ENCODE data around the gene KIF21B. TPM values are rescaled to one million over a fixed set of nuclear protein-coding genes. Genes with fewer than 3 reads are reported as not detected.

The KIF21B gene
- total and polyA plus RNA-seq, 2 experiments from 2014 or later, result 4.6 to 34.3 TPM

- TF ChIP-seq, protein P1, sequence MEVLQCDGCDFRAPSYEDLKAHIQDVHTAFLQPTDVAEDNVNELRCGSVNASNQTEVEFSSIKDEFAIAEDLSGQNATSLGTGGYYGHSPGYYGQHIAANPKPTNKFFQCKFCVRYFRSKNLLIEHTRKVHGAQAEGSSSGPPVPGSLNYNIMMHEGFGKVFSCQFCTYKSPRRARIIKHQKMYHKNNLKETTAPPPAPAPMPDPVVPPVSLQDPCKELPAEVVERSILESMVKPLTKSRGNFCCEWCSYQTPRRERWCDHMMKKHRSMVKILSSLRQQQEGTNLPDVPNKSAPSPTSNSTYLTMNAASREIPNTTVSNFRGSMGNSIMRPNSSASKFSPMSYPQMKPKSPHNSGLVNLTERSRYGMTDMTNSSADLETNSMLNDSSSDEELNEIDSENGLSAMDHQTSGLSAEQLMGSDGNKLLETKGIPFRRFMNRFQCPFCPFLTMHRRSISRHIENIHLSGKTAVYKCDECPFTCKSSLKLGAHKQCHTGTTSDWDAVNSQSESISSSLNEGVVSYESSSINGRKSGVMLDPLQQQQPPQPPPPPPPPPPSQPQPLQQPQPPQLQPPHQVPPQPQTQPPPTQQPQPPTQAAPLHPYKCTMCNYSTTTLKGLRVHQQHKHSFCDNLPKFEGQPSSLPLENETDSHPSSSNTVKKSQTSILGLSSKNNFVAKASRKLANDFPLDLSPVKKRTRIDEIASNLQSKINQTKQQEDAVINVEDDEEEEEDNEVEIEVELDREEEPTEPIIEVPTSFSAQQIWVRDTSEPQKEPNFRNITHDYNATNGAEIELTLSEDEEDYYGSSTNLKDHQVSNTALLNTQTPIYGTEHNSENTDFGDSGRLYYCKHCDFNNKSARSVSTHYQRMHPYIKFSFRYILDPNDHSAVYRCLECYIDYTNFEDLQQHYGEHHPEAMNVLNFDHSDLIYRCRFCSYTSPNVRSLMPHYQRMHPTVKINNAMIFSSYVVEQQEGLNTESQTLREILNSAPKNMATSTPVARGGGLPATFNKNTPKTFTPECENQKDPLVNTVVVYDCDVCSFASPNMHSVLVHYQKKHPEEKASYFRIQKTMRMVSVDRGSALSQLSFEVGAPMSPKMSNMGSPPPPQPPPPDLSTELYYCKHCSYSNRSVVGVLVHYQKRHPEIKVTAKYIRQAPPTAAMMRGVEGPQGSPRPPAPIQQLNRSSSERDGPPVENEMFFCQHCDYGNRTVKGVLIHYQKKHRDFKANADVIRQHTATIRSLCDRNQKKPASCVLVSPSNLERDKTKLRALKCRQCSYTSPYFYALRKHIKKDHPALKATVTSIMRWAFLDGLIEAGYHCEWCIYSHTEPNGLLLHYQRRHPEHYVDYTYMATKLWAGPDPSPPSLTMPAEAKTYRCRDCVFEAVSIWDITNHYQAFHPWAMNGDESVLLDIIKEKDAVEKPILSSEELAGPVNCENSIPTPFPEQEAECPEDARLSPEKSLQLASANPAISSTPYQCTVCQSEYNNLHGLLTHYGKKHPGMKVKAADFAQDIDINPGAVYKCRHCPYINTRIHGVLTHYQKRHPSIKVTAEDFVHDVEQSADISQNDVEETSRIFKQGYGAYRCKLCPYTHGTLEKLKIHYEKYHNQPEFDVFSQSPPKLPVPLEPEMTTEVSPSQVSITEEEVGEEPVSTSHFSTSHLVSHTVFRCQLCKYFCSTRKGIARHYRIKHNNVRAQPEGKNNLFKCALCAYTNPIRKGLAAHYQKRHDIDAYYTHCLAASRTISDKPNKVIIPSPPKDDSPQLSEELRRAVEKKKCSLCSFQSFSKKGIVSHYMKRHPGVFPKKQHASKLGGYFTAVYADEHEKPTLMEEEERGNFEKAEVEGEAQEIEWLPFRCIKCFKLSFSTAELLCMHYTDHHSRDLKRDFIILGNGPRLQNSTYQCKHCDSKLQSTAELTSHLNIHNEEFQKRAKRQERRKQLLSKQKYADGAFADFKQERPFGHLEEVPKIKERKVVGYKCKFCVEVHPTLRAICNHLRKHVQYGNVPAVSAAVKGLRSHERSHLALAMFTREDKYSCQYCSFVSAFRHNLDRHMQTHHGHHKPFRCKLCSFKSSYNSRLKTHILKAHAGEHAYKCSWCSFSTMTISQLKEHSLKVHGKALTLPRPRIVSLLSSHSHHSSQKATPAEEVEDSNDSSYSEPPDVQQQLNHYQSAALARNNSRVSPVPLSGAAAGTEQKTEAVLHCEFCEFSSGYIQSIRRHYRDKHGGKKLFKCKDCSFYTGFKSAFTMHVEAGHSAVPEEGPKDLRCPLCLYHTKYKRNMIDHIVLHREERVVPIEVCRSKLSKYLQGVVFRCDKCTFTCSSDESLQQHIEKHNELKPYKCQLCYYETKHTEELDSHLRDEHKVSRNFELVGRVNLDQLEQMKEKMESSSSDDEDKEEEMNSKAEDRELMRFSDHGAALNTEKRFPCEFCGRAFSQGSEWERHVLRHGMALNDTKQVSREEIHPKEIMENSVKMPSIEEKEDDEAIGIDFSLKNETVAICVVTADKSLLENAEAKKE (CRISPR knock-in tag; IDR thresholded peaks at IDR 0.05), result no peak
- TF ChIP-seq ETS1 (IDR thresholded peaks at IDR 0.05) (no peak), JUNB (IDR thresholded peaks at IDR 0.05; ENCODE audit: unreplicated experiment) (no peak), CREB1 (CRISPR knock-in tag; IDR thresholded peaks at IDR 0.05; ENCODE audit: low read depth) (no peak)
Measured at GRCh38 chr1:201050515-201051277, 27.2 kb upstream of the KIF21B start (continued).

GRCh38 chr1:201049248-201049831, 25.8 kb upstream of the KIF21B start:
- Histone ChIP-seq H3K27ac (ENCODE audit: low read depth) (no peak overlapping the region), H3K36me3 (ENCODE audit: insufficient read depth) (no peaks in the 10 kb centered on the region), H3K4me3 (no peak overlapping the region), H3K9me2 (ENCODE audit: insufficient read depth) (peaks cover 5% of the 10 kb centered on the region; the same call in 1 of the 2 replicates), H3K4me2 (no peak overlapping the region), H3K79me2 (replicated peaks; ENCODE audit: insufficient read depth) (no peaks in the 10 kb centered on the region), H4K20me1 (replicated peaks; ENCODE audit: insufficient read depth) (no peaks in the 10 kb centered on the region), H3K4me1 (ENCODE audit: insufficient read depth) (no peaks in the 10 kb centered on the region), H2AFZ (no peak overlapping the region), H3F3A (replicated peaks; ENCODE audit: low read depth) (no peaks in the 10 kb centered on the region), H3K27me3 (ENCODE audit: insufficient read depth) (no peaks in the 10 kb centered on the region)
- H3K27me3 Mint-ChIP-seq (ENCODE audit: insufficient read depth, low read depth, poor library complexity), result peaks cover 9% of the 10 kb centered on the region
- DNase-seq (ENCODE audit: low spot score) (no peak), ATAC-seq (no peak)
- no peak overlapping the region for H3K4me3 Mint-ChIP-seq
- H3K27ac Mint-ChIP-seq, result no peak overlapping the region
- no peaks in the 10 kb centered on the region for H3K36me3 Mint-ChIP-seq (ENCODE audit: low read depth)
- H3K9me3 Mint-ChIP-seq, result no peaks in the 10 kb centered on the region
- peaks cover 10% of the 10 kb centered on the region for H3K4me1 Mint-ChIP-seq
- TF ChIP-seq, protein P2, sequence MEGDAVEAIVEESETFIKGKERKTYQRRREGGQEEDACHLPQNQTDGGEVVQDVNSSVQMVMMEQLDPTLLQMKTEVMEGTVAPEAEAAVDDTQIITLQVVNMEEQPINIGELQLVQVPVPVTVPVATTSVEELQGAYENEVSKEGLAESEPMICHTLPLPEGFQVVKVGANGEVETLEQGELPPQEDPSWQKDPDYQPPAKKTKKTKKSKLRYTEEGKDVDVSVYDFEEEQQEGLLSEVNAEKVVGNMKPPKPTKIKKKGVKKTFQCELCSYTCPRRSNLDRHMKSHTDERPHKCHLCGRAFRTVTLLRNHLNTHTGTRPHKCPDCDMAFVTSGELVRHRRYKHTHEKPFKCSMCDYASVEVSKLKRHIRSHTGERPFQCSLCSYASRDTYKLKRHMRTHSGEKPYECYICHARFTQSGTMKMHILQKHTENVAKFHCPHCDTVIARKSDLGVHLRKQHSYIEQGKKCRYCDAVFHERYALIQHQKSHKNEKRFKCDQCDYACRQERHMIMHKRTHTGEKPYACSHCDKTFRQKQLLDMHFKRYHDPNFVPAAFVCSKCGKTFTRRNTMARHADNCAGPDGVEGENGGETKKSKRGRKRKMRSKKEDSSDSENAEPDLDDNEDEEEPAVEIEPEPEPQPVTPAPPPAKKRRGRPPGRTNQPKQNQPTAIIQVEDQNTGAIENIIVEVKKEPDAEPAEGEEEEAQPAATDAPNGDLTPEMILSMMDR (conservative IDR thresholded peaks at IDR 0.05; ENCODE audit: low read depth in 2 of 2), result no peak
- TF ChIP-seq EZH2 (IDR thresholded peaks at IDR 0.05; ENCODE audit: low read depth, unreplicated experiment), result no peak
- TF ChIP-seq ZNF331 (CRISPR knock-in tag; IDR thresholded peaks at IDR 0.05; ENCODE audit: low read depth), result no peak
- TF ChIP-seq JUNB (IDR thresholded peaks at IDR 0.05; ENCODE audit: unreplicated experiment), result no peak
- TF ChIP-seq POLR2AphosphoS5 (IDR thresholded peaks at IDR 0.05; ENCODE audit: low read depth), result no peak

All from GM23338 (cell line).